NCI-H748 (cell line): ENCODE results near the gene LILRA5.
"Not testable (repeated sequence)": the region's sequence is repeated elsewhere in the genome, so short reads cannot be mapped to it uniquely, and the experiment has no call there.

Source experiments
- DNase-seq: peaks from one replicate; lab custom pipeline; 2025; ENCODE audit not compliant: unreplicated experiment; lab: John Stamatoyannopoulos, UW

Gene LILRA5

DNA sequence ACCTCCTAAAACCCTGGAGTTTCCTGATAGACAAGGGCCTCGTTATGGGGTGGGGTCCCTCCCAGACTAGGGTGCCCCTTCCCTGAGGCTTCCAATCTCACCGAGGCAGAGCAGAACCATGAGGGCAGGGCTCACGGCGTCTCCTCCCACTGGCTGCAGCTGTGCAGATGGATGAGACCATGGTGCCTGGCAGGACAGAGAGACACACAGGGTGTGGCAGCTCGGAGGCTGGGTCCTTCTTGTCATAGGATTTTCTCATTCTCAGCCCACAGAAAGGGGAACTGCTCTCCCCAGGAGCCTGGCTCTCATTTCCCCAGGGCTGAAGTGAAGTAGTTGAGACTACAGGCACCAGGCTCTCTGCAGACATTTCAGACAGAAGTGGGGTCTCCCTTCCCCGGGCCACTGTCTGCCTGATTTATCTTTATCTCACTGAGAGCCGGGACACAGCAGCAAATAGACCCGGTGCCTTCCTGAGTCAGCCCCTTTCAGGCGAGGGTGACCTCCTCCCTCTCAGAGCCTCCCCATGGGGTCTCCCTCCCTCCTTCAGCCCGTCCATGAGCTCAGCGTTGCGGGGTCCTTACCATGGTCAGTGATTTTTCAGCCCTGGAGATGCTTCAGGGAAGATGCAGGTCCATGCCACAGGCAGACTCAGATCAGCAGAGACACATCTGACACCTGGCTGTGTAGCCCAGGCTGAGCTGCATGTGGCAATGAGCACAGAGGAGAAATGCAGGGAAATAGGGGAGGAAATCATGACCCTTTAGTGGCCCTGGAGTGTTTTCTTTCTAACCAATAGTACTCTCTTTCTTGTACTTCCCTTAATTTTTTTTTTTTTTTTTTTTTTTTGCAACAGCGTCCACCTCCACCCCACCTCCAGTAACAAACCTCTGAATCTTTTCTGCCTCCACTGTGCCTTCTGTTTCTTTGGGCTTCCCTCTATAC lies at the start of gene LILRA5:
Gene LILRA5 (minus strand): TSS at position 731 of the 942 bp plus-strand sequence. CDS start 147 bp downstream, at position 584.
- no peak for DNase-seq

DNA sequence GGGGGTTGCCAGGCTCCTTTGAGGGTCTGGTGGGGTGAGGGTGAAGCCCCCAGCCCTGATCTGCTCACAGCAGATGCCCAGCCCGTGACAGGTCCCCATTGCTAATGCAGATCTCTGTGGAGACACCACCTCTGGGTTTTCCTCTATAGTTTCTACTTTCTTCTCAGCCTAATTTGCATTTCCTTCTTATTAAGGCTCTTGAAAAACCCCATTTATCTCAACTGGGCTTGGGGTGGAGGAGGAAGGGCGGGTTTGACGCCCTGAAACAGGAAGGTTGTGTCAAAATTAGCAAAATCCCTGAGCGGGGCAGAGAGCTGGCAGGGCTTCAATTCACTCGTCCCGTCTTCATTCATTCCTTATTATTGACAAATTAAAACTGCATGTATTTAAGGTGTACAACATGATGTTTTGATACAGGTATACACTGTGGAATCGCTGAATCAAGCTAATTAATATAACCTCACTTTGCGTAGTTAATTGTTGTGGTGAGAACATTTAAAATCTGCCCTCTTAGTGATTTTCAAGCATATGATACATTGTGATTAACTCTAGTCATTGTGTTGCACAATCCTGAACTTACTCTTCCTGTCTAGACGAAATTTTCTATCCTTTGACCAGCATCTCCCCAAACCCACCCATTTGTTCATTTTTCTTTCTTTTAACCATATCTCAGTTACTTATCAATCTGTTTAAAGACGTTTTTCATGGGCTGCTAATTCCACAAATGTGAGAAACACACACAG lies 48.9 kb upstream of the LILRA5 start:
- not testable (repeated sequence) for DNase-seq

DNA sequence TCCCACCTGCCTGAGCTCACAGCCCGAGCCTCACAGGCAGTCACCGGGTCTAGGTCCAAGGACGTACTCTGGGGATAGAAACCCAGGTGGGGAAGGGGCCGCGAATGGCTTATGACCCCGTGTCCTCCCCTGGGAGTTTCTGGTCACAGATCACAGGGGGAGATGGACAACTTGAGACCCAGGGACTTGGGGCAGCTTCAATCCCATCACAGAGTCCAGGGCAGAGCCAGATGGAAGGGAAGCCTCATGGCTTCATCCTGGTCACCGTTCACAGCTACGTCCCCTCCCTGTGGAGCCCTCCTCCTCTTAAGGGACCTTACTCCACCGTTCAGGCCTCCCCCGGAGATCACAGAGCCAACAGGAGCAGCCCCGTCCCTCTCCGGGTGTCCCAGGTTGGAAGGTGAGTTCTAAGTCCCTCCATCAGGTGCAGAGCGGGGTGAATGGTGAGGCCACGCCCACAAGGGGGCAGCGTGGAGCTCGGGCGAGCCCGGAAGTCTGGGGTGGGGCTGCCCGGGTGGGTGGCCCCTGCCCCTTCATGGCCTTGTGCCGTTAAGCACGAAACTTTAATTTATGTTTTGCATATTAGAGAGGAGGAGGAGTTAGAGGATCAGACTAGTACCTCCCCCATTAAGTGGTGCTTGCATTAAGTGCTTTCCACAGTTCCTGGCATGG lies 46.3 kb upstream of the LILRA5 start:
- DNase-seq = not testable (repeated sequence)

DNA sequence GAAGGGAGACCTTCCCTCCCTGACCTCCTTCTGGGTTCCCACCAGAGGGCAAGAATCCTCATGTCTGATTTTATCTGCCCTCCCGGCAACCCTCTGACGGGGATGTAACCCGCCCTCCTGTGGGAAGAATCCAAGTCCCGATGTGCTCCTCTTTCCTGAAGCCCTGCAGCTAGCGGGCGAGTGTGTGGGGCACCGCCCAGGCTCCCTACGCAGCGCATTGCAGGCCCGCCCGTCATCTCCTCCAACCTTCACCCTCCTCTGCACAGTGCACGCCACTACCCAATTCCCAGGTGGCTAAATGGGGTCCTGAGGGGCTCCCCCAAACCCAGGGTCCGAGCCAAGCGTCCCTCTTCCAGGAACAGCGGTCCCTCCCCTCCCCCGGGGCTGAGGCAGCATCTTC lies 44.4 kb upstream of the LILRA5 start:
- no peak for DNase-seq

DNA sequence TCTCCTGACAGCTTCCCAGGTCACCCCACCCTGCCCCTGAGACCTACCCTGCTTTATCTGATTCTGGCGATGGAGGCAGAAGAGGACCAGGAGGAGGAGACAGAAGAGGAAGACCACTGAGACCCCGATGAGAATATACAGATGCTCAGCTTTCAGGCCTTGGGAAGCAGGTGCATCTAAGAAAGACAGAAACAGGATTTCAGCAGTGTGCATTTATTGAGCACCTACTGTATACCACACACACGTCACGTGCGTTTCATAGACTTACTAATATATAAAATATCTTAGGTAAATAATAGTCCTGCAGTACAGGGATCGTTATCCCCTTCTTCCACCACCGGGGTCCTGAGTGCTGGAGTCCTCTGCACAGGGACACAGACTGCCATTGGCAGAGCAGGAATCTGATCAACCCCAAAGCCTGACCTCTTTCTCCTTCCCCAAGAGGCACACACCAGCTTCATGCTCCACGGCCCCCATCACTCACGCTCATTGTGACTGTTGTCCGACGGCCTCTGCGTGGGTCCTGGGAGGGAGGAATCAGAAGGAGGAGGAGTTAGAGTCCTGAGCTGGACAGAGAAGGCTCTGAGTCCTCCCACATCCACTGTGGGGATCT lies 43.6 kb upstream of the LILRA5 start:
- no peak for DNase-seq

DNA sequence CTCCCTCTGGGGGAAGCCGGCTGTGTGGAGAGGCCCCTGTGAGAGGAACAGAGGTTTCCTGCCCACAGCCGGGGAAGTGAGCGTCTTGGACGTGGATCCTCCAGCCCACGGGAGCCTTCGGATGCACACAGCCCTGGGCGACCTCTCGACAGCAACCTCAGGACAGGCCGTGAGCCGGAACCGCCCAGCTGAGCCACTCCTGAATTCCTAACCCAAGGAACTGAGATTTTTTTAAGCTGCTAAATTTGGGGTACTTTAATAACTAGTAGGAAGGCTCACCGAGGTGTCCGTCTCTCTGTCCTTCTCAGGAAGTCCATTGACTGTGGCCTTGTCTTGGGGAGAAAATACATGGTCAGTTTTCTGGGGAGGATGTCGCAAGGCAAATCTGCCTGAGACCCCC lies 42.7 kb upstream of the LILRA5 start:
- no peak for DNase-seq

DNA sequence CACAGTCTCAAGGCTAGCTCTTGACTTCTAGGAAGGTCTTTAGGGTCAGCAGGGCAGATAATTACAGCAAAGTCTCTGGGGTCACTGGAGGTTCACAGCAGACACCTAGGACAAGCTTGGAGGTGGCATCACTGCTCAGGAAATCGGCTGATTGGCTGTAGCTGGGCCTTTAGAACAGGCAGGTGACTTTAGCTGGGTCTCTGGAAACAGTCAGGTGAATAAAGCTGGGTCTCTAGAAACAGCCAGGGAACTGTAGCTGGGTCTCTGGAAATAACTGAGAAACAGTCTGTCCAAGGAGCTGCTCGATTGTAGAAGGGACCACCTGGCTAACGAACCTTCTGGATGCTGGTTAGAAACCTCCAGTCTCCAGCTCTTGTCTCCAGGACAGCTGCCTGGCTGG lies 41.8 kb upstream of the LILRA5 start:
- no peak for DNase-seq

DNA sequence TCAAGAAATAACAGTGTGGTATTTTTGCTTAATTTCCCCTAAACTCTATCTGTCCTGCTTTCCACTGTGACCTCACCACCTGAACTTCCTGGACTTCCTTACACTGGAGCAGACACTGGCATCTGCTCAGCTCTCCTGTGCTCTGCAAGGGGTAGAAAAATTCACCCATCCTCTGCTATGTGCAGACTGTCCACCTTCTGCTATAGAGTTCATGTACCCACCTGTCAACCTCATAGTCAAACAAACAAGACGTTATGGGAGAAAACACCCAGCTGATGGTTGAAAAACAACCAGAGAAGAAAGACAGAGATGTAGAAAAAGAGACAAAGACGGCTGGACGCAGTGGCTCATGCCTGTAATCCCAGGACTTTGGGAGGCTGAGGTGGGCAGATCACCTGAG lies 39.6 kb upstream of the LILRA5 start:
- no peak for DNase-seq

DNA sequence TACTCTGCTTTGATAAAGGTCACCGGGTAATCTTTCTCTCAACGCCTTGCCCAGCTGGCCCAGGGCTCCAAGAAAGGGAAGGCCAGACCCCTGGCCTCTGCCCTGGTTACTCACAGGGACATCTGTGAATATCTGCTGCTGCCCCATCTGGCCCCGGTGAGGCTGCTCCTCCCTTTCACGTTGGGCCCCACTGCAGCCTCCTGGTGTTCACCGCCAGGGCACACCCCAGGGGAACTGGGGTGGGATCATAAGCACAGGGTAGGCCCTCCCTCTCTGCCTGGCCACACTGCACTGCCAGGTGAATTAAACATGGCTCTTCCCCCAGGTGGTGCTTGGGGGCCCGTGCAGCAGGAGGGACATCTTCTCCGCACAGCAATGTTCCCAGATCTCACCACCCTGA lies 39.1 kb upstream of the LILRA5 start:
- no peak for DNase-seq

DNA sequence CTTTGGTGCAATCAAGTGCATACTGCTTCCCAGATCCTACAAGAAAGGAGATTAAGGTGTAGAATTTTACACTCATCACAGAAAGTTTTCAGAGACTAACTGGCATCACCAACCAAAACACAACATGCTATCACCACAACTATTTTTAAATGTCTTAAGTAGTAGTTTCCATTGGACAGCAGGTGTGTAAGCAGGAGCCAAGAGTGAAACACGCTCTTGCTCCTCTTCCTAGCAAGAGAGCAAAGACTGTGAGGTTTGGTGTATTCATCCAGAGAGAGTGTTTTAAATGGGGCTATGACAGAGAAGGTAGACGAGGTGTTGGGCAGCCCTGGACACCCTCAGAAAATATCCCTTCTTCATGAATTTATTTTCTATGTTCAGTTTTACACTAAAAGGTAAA lies 38.5 kb upstream of the LILRA5 start:
- DNase-seq = no peak

DNA sequence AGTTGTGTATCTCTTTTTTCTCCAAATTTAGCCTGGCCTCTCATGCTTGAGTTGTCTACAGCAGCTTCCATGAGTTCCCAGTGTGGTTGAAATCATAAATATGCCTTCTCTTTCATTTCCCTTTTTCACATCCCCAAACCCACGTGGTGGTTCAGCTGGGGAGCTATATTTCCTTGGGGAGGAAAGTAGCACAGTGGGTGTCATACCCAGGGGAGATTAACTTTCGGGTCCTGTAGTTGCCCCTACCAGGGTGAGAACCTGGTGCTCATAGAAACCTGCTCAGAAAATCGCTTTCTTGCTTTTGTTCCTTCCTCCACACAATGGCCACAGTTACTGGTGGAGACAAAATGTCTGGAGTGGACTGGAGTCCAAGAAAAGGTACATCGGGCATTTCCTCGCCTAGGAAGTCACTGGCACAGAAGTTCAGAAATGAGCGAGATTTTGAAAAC lies 33.0 kb upstream of the LILRA5 start:
- no peak for DNase-seq

DNA sequence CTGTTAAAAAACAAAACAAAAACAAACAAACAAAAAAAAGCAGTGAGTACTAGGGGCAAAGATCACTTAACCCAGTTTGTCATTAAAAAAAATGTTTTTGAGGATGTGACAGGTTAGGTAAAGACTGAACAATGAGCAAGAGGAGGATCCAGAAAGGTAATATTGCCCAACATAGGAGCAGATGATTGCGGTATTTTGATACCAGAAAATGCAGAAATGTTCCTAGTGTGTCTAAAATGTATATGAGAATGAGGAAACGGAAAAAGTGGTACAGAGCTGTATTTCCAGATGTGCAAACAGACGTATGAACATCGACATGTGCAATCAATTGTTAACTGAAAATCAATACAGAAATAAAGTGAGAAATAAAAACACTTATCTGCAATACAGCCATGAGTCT lies 30.9 kb upstream of the LILRA5 start:
- no peak for DNase-seq

DNA sequence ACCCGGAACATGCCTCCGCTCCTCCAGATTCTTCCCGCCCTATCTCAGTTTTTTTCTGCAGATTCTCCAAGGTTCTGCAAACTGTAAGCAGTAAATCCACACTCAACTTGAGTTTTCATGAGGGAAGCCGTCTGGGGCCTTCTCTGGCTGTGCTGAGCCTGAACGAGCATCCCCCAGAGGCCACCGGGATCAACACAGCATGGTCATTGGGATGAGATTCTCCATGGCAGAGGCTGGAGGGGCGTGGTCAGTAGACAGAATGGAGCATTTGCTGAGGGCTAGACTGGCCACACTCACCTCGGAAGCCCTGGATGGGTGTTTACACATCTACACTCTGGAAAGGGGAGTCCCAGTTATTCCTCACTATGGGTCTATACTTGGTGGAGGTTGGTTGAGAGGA lies 28.3 kb upstream of the LILRA5 start:
- no peak for DNase-seq

DNA sequence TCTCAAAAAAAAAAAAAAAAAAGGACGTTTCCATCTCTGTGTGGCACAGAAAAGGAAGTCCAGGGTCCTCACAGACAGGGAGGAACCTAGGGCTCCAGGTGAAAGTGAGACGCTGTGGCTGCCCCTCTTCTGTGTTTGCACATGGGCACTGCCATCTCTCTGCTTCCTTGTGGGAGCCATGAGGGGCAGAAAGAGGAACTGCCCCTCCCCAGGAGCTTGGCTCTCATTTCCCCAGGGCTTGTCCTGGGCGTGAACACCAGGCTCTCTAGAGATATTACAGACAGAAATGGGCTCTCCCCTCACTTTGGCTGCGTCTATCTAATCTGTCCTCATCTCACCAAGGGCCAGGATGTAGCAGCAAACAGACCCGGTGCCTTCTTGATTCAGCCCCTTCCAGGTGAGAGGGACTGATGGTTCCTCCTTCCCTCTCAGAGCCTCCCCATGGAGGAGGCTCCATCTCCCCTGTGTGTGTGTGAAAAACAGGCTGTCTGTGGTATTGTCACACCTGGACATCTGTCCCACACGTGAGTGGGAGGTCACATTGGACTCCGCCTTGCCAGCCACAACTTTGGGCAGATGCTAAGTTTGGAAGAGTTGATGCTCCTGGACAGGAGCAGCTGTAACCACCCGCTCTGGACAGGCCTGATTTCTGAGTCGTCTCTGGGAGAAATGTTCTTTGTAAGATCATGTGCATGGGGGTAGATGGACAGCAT lies 26.8 kb upstream of the LILRA5 start:
- no peak for DNase-seq

DNA sequence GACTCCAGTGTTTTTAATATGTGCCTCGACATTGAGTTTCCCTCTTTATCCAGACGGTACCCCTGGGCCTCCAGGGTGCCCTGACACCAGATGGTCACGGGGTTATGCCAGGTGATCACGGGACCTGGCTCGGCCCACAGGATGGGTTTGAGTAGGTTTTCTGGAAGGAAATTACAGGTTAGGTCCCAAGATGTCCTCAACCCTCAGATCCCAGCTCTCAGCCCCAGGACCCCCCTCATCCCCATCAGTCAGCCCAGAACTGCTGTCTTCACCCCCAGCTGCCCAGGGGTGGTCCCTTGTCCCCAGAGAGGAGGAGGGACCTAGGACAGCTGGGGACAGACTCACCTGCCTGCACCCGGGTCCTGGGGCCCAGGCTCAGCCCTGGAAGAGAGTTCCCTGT lies 25.6 kb upstream of the LILRA5 start:
- DNase-seq = no peak

DNA sequence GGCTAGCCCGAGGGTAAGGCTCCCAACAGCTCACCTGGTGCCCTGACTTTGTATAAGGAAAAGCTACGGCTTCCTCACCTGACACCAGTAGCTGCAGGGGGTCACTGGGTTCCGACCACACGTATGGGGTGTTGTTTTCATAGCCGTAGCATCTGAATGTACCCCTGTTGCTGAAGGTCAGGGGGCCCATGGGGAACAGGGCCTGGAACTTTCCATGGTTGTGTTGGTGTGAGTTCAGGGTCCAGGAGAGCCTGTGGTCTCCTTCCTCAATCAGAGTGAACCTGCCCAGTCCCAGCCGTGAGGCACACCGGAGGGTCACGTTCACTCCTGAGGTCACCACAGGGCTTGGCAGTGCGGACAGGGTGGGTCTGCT lies 24.9 kb upstream of the LILRA5 start:
- no peak for DNase-seq

DNA sequence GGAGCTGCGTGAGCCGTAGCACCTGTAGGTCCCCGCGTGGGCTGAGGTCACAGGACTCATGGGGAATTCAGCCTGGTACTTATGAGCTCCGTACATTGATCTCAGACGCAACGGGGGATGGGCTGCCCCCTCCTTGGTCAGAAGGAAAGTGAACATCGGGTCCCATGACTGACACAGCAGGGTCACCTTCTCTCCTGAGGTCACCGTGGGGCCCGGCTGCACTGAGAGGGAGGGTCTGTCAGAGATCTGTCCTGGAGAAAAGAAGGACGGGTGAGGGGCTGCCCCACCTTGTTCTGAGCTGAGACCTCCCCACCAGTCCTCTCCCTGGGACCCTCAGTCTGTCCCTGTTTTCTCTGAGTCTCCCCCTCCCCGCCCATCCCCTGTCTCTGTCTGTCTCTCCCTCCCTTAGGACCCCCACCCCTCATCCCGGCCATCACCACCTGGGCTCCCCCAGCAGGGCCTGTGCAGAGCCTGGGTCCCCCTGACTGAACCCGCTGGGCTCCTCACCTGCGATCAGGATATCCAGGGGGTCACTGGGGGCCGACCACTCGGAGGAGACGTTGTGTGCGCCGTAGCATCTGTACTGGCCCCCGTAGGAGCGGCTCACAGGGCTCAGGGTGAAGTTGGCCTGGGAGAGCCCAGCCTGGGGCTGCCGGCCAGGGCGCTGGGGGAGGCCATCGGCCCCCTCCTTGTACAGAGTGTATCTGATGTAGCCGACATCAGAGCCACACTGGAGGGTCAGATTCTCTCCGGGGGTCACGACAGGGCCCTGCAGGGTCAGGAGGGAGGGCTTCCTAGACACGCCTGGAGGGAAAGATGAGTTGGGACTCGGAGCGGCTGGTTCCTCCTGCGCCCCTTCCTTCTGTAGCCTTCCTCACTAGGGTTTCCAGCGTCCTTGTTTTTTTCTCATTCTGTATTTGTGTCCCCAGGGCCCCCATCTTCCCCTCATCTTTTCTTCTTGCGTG lies 24.2 kb upstream of the LILRA5 start:
- no peak for DNase-seq

DNA sequence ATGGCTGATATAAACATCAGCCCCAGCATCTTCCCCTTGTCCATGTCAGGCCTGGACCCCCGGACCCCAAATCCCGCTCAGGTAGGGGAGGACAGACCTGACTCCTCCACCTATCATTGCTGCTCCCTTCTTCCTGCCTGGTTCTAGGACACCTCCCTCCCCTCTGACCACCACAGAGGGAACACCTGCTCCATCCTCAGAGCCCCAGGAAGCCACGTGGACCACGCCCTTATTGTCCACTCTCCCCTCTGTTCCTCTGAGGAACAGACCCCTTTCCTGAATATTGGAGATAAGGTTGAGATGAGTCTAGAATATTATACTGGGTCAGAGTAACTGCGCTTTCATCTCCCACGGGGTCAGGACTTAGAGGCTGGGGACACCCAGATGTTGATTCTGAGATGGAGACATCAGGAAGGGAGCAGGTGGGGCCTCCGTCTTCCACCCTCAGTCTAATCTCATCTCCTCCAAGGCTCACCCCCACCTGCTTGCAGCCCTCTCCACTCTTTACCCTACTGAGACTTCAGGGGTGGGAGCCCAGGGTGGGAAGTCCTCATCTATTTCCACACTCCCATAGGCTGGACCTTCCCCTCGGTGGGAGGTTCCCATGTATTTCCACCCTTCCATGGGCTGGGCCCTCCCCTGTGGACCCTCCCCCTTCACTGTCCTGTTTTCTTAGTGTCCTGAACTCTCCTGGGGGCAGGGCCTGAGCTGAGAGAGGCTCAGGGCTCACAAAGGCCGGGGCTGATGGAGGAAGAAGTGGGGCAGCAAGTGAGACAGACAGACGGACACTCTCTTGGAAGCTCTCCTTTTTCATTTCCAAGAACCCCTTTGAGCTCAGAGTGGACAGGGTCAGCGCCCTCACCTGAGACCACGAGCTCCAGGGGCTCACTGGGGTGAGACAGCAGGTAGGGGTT lies 23.3 kb upstream of the LILRA5 start:
- no peak for DNase-seq
